NCI-H446 treated with DMSO at 0.1 percent for 48 hours (cell line): ENCODE results near the gene LDLRAD4.
A peak's percentile ranks its signal among the peaks of the same experiment; 100 is the strongest.

Experiments used
- DNase-seq: peaks from one replicate; lab custom pipeline; 2025; lab: John Stamatoyannopoulos, UW

Gene LDLRAD4

DNA sequence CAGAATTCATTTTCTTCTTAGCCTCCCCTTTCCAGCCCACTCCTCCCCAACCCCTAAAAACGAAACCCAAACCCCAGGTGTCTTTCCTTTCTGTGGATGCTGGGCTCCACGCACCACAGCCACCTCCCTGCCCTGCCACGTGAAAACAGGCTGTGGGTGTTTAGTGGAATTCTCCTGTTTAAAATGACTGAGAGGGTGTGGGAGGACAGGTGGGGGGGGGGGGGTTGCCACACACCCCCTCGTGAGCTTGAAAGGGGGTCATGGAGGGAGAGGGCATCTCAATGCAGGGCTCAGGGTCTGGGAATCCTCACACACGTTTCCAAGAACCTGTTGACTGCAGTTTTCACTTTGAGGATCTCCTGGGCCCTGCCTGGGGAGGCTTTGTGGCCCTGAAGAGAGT lies 397.5 kb downstream of the LDLRAD4 start:
- DNase-seq: no peak

DNA sequence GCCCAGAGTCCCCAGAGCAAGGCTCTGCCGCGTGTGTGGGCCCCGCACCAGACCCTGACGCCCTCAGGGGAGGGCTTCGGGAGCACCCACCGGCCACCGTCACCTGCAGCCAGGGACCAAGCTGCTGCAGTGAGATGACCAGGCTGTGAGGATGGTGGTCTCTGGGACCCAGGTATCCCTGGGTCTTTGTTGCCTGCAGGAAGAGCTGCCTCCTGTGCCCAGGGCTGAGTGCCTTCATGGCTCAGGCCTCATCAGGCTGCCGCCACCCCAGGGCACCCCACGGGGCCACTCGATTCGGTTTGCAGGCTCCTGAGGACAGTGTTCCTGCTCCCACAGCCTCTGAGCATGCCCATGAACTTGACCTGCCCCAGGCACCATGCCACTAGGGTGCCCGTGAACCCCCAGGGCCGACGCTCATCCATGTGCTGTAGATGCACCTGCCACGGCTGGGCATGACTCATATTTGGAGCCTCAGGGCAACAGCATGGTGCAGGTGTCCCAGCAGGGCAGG lies 398.0 kb downstream of the LDLRAD4 start:
- no peak for DNase-seq

DNA sequence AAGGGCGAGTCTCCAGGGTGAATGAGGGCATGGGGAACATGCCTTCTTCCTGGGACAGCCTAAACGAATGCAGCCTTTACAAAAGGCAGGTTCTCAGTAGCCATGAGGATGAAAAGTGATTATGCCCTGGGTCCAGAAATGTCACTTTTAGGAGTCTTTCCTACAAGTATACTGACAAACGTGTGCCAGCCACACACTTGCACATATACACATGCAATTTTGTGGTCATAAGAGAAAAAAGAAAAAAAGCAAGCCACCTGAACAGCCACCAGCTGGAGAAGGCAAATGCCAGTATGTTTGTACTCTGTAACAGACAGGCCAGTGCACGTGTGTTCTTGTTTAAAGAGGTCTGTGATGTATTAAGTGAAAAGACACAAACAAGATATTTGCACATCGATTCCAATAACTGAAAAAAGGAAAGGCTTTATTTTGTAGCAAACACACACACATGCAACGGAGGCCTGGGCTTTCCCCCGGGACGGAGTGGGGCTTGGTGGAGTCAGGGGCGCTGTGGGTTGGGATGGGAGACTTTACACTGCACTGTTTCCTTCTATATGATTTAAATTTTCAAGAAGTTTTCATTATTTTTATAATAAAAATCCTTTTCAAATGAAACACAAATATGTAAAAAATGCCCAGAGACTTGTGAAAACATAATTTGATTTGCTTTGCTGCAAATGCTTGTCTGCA lies 399.4 kb downstream of the LDLRAD4 start:
- DNase-seq: no peak

DNA sequence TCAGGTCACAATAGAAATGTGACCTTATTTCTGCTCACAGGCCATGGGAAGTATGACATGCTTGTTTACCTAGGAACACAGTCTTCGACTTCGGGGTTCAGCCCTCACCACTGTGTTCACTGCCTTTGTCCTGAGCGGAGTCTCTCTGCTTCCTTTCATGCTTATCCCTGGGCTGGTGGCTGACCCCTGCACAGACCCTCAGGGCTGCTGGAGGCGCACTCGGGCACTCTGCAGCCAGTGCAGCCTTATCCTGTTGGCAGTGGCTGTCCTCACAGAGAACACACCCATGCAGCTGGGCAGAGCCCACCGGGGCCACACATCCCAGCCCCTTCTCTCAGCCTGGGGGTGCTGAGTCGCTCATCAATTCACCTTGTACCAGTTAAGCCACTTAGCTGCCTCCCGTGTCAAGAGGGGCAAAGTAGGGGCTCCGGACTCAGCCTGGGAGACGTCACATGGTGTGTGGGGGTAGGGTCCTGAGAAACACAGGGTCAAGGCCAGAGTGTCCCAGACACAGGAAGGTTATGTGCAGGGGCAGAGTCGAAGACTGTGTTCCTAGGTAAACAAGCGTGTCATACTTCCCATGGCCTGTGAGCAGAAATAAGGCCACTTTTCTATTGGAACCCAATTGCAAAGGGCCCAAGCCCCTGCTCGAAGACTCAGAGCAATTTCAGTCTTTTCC lies 400.3 kb downstream of the LDLRAD4 start:
- DNase-seq: no peak

DNA sequence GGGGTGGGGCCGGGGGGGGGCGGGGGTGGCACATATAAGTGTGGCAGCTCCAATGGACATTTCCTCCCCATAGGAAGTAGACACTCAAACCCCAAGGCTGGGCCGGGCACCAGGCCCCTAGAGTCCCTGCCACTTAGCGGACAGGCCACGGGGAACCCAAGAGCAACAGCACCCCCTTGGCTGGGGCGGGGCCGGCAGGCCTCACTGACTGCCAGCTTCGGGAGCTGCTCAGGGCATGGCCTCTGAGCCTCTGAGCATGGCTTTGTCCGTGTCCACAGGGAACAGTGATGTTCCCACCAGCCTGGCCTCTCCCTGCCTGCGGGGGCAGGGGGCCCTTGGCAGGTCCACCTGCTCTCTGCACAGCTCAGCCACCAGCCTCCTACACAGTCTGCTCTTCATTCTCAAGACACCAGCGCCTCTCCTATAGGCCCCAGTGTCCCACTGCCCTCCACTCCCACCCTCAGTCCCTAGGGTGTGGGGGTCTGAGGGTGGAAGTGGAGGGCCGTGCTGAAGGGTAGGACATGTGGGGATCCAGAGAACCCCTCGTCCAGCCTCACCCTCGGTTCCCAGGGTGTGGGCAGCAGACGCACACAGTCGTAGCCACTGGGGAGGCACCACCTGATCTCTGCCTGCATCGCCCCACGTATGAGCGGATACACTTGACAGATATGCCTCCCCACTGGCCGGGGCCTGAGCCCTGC lies 401.1 kb downstream of the LDLRAD4 start:
- no peak for DNase-seq

DNA sequence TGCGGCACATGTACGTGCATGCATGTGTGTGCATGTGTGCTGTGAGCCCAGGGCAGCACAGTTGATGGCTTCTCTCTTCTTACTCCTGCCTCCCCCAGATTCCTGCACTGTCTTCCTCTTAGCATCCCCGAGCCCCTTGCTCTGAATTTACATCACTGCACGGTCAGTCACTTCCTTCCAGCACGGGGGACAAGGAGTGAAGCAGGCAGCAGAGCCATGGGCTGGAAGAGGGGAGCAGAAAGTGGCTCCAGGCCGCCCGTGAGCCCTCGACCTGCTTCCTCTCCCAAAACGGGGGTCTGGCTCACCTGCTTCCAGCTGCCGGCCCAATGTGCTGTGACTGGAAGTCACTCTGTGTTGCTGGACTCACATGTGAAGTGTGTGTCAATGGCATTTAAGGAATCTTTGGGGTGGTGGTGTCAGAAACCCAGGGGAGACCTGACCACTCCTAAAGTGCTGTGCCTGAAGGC lies 401.7 kb downstream of the LDLRAD4 start:
- DNase-seq: no peak

DNA sequence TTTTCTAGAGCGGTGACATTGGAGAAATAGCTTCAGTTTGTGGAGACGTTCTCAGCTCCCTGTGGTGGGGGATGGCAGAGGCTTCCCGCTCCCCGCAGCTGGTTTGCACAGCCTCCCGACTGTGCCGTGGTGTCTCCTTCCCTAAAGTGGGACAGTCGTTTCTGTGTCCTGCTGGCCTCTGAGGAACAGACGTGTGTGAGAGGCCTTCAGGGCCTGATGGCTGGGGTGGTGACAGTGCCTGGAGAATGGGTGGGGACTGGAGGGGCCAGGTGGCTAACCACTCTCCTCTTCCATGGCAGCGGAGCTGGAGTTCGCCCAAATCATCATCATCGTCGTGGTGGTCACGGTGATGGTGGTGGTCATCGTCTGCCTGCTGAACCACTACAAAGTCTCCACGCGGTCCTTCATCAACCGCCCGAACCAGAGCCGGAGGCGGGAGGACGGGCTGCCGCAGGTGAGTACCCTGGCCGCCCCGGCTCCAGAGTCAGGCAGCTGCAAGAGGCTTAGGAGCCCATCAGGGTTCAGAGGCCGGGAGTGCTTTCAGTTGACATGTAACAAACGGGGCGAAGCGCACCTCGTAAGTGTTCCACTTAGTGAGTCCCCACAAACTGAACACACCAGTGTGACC lies 402.4 kb downstream of the LDLRAD4 start:
- DNase-seq: no peak

DNA sequence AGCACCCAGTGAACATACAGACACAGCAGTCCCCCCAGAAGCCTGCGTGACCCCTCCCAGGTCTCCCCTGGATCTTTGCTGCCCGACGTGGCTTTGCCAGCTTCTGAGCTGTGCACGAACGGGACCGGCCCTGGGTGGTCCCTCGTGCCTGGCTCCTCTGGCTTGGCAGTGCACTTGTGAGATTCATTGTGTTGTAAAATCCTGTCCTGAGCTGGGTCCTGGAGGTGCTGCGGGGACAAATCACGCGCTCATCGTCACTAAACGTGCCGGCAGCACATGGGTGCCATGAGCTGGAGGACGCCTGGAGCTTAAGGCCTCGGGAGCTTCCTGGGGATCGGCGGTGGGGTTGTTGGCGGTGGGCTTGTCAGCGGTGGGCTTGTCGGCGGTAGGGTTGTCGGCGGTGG lies 402.9 kb downstream of the LDLRAD4 start:
- DNase-seq: no peak

DNA sequence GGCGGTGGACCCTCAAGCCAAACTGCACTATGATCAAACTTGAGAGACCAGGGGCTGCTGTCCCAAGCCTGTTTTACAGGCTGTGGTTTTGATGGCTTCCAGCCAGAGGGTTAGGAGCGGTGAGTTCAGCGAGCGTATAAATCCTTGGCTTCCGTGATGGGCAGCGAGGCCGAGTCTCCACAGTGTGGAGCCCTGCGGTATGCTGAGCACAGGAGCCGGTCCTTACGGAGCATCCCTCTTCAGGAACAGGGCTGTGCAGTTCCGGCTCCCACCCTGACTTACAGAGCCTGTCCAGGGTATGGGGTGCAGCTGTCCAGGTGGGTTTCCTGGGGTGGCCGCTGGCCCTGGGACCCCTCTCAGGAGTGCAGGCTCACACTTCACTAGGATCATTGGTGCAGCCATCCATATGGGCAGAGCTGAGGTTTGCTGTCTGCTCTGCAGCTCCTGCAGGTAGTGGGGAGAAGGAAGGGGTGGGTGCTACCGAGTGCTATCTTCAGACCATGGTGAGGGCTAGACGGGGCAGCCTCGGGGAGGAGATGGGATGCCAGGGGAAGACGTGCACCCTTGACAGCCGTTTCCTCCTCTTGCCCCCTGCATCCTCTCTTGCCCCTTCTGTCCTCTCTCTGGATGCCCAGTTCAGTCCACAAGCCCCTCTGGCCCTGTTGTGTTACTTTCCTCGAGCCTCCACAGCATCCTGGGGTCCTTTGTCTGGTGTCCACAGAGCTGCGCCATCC lies 403.5 kb downstream of the LDLRAD4 start:
- no peak for DNase-seq

DNA sequence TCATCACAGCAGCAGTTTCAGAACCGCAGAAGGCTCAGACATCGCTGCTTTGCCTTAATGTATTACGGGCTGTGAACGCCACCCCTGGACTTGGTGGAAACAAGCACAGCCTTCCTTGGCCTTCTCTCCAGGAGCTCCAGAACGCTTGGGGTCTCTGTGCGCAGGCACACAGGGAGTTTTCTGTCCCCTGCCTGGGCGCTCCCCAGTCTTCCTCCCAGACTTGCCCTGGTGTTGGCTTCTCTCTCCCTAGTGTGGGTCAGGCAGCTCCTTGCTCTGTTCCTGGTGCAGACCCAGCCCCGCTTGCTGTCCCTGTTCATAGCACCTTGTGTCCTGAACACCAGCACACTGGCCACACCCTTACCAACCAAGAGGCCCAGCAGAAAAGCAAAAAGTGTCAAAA lies 404.2 kb downstream of the LDLRAD4 start:
- DNase-seq: no peak

DNA sequence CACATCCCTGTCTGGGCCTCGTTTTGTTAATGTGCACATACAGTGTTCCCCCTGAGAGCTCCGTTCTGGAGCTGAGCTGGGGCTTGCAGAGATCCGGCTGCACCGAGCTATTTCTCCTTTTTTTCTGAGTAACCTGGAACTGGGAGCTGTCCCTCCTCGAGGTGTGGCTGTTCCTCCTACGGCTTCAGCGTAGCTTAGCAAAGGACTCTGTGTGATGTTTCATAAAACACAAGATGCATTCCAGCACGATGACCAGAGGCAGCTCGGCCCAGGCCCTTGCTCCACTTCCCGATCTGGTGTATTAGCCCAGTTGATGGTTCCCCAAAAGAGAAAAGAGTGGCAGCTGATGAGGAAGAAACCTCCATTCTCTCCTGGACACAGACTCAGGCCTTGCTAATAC lies 404.8 kb downstream of the LDLRAD4 start:
- no peak for DNase-seq

DNA sequence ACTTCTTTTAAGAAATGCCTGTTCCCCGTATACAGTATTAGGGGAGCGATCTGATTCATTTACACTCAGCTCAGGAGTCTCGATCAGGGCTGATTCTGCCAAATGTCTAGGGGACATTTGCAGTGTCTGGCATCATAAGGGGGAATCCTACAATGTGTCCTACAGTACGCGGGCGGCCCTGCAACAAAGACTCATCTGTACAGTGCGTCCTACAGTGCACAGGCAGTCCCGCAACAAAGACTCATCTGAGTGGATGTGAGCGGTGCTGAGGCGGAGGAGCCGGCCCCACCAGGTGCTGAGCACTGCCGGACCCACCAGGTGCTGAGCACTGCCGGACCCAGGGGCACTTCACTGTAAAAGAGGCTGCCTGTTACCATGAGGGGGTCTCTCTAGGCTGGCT lies 405.3 kb downstream of the LDLRAD4 start:
- no peak for DNase-seq

DNA sequence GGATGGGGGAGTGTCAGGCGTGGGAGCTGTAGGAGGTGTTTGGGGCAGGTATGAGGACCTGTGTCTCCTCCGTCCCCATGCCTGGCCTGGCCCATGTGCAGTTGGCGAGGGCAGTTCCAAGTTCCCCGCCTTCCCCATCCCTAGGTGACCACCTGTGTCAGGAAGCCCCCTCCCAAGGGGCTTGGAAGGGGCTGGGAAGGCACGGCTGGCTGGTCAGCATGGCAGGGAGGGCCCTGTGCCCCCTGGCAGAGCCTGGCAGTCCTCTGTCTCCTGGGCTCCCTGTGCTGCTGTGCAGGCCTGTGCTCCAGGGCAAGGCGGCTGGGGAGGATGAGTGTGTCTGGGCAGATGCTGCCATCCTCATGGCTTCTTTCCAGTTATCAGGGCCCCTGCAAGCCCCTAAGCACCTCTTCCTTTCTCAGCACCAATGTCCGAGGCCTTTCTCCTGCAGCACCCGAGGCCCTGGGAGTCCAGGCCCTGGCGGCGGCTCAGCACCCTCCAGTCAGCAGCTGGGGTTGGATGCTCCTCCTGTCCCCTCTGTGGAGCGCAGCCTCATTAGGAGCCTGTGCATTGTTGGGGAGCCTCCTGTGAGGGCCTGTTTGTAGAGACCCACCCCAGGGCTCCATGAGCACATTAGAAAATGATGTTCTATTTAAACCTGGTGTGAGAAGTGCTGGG lies 406.1 kb downstream of the LDLRAD4 start:
- no peak for DNase-seq

DNA sequence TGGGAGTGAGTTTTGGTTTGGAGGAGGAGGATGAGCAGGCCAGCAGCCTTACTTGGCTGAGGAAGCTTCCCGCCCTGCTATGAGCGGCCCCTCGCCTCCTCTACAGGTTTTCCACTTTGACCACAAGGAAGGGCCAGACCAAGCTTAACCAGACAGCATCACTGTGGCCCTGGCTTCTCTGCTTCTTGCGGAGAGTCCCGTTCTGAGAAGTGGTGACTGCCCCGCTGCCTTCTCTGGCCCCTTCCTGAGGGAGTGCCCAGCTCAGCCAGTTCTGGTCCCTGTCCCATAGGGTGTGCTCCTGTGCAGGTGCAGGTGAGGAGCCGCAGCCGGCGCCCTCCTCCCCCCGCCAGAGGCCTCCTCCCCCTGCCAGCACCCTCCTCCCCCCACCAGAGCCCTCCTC lies 406.8 kb downstream of the LDLRAD4 start:
- DNase-seq: no peak

DNA sequence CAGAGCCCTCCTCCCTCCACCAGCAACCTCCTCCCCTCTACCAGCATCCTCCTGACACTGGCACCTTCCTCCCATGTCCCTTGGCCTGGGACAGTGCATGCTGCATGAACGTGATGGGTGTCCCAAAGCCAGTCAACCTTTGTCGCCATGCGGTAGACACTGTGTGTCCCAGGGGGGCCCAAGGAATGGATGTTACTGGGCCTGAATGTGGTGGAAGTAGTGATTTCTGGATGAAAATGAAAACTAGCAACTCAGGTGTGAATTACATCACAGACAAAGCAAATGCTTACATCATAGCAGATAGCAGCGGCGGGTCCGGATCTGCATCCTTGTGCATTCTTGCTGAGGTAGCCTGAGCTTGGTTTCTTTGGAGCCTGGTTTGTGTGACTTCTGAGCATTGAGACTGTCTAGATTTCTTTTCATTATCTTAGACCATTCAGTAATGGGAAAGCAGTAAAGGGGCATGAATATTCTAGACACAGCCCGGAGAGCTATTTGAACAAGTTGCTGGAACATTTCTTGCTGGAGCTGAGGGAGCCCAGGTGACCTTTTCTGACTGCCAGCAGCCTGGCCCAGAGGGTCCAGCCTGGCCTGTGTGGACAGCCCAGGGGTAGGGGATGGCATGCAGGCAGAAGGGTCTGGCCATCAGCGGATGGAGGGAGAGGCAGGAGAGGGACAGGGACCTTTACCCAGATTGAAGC lies 407.4 kb downstream of the LDLRAD4 start:
- no peak for DNase-seq

DNA sequence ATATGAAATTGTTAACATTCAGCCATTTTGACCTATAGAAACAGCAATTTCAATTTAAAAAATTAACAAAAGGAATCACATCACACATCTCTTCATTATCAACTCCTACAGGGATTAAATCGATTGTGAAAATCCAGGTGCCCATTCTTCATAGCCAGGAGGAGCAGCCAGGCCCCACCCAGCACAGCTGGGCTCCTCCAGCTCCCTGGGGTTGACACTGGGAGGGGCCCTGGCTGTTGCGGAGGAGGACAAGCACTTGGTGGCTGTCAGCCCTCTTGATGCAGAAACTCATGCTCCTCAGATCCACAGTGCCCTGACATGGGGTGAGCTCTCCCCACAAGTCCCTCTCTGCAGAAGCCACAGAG lies 408.0 kb downstream of the LDLRAD4 start:
- DNase-seq: no peak

DNA sequence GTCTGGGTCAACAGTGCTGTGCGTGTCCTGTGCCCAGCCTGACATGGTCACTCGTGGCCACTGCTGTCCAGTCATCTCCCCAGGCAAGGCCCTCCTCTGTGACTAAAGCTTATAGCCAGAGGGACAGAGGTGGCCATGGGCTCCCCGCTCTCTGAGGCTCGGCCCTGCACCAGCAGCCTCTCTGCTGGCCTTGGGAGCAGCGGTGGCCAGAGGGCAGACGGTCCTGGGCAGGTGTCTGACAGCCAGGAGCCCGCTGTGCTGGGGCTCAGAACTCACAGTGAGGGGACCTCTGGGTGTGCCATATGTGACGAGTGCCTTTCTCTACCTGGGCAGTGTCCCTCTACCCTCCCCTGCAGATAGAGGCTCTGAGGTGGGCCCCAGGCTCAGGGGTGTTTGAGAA lies 409.1 kb downstream of the LDLRAD4 start:
- no peak for DNase-seq

DNA sequence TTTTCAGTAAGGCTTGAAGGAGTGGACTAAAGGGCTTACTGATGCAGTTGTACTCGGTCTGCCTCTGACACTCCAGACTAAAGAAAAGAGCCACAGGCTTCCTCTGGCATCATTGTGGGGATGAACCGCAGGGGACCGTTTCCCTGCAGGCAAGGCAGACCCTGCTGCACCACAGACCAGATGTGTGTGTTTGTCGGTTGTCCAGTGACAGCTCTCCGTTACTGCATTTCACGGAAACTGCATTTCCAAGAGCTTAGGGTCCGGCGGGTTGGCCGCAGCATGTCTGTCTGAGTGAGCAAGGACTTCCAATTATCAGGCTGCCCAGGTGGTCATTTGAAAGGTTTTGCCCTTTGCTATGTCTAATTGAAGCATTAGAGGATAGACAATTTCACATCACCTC lies 409.7 kb downstream of the LDLRAD4 start:
- DNase-seq: no peak

DNA sequence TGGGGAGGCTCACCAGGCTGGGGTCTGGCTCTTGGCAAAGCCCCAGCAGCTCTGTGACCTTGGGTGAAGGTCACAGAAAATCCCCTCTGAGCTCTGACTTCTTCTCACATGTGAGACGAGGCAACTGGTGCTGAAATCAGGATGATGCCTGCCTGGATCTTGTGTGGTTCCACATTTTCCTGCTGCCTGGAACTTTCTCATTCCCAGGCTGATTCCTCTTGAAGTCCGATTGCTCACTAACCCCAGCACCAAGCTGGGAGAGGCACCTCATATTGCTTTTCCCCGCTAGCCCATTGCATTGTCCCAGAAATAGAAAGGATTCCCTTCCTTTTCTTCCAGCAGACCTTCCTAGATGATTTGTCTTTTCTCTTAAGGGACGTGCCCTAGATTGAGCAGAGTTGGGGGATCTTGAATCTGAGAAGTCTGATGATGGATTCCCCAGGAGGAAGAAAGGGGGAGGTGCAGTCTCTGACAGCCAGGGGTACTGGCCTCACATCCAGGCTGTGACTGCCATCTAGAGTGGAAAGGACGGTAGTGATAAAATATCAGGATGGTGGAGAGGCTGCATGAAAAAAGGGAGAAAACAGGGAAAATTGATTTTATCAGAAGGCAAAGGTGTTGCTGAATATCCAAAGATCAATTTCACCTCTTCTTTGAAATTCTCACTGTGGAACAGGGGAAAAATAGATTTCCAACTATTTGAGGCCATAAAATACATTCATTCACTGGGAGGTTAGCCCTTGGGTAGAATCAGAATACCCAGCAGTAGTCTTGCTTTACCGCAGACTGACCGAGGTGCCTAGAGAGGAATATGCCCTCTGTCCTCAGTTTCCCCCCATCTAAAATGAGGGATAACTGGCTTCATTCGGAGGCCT lies 411.5 kb downstream of the LDLRAD4 start:
- peak; percentile 2 for DNase-seq
